Right forelimb (tissue), 1 donor: ENCODE measurements around the gene NIPAL3.
"Not testable (repeated sequence)": the region's sequence is repeated elsewhere in the genome, so short reads cannot be mapped to it uniquely, and the experiment has no call there.

ENCODE experiments used
- DNase-seq: peaks from one replicate; pipeline ENCODE4 v3.0.0-alpha.2; 2018

NIPAL3 gene

GRCh38 chr1:24493785-24494184, 78.2 kb downstream of the NIPAL3 start:
- DNase-seq: no peak

DNA sequence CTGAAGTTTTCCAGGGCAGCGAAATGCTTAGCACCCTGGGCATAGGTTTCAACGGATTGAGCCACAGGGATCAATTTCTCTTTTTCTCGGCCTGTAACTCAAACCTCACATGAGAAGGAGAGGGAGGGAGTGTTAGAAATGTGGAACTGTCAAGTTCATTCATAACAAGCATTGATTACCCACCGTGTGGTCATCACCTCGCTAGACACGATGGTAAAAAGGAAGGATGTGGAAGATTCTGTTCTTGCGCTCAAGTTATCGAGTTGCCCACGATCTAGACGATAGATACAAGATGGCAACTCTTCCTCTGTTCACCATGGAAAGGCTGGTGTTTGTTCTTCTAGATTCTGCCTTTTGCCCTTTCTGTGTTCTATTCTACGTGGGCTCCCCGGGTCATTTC, 83.0 kb downstream of the NIPAL3 start:
- DNase-seq: no peak

GRCh38 chr1:24500448-24501048, 84.9 kb downstream of the NIPAL3 start:
- DNase-seq: no peak

GRCh38 chr1:24501371-24502064, 85.9 kb downstream of the NIPAL3 start:
- DNase-seq: no peak

DNA sequence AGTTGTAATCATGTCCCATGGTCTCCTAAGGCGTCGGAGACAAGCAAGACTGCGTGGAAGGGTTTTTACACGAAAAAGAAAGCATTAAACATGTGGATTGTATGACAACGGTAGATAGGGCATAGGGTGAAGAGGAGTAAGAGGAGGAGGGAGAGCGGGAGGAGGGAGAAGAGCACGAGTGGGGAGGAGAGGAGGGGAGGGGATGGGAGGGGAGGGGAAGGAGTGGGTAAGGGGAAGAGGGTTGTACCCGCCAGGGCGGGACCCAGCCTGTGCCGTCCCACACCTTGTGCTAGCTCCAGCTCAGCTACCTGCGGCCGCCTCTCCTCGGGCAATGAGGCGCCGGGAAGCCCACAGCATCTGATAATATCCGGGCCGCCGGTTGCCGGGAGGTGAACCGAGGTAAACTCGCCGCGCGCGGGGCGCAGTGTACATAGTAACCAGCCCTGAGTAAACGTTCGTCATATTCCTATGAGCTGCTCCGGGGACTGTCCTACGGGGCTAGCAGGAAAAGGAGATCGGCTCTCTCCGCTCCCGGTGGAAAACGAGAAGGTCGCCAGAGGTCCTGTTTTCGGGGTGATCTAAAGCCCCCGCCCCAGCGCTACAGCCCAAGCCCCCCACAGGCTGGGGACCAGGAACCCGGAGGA, 86.6 kb downstream of the NIPAL3 start:
- DNase-seq: peak; percentile 74

DNA sequence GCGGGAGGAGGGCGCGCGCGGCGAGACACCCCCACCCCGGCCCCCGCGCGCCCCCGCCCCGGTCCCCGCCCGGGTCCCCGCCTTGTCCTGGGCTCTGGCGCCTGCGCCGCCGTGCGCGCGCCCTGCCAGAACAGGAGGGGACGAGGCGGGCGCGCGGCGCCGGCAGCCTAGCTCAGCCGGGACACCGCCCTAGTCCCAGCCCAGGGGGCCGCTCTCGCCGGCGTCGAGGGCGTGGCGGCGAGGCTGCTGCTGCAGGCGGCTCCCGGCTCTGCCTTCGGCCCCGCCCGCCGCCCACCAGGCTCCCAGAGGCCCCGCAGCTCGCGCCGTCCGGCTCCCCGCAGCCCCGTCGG, 87.1 kb downstream of the NIPAL3 start, which contains the start of gene RCAN3:
Gene RCAN3, plus strand, starts transcription at position 128 of the 350 bp plus-strand sequence. CDS start 11,537 bp downstream, outside the sequence.
- peak; percentile 79 for DNase-seq

- DNase-seq: no peak
These were observed 87.6 kb downstream of the NIPAL3 start for GRCh38 chr1:24503059-24503751.

- no peak for DNase-seq
These were observed 88.4 kb downstream of the NIPAL3 start for GRCh38 chr1:24503870-24504523.

GRCh38 chr1:24504560-24504959, 89.0 kb downstream of the NIPAL3 start:
- DNase-seq: no peak

GRCh38 chr1:24505816-24506215, 90.2 kb downstream of the NIPAL3 start:
- DNase-seq: no peak

GRCh38 chr1:24506691-24507381, 91.2 kb downstream of the NIPAL3 start:
- DNase-seq: no peak

DNA sequence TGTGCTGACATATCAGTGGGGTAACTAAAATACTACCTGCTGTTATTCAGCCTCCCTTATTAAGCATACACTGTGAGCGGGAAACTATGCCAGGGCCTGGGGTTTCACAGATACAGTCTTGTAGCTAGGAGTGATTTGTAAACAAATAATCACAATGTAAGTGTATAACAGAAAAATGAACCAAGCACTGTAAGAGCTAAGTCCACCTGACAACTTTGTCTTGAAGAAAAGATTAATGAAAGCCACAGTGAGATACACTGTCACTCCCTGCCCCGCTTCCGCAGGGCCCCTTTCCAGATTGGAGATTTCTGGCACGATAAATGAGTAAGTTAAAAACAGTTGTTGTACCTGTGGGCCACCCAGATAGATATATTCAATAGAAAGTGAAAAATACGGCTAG, 91.8 kb downstream of the NIPAL3 start:
- no peak for DNase-seq

- DNase-seq: no peak
These were observed 93.3 kb downstream of the NIPAL3 start for GRCh38 chr1:24508911-24509310.

GRCh38 chr1:24513706-24514105, 98.1 kb downstream of the NIPAL3 start:
- DNase-seq: no peak

DNA sequence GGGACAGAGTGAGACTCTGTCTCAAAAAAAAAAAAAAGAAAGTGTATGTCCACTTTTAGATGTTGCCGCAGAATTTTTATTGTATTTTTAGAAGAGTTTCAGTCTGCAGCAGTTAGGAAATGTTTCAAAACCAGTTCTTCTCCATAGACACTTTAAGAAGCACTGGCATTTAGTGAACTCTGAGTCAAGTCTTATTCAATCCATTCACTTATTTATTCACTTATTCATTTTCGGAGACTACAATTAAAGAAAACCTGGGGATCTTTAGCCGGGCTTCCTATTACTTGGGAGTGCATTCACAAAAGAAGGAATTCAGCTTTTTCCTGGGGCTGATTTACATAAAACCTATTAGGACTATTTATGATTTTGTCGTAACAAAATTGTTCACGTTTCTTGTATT, 99.3 kb downstream of the NIPAL3 start:
- DNase-seq: no peak

DNA sequence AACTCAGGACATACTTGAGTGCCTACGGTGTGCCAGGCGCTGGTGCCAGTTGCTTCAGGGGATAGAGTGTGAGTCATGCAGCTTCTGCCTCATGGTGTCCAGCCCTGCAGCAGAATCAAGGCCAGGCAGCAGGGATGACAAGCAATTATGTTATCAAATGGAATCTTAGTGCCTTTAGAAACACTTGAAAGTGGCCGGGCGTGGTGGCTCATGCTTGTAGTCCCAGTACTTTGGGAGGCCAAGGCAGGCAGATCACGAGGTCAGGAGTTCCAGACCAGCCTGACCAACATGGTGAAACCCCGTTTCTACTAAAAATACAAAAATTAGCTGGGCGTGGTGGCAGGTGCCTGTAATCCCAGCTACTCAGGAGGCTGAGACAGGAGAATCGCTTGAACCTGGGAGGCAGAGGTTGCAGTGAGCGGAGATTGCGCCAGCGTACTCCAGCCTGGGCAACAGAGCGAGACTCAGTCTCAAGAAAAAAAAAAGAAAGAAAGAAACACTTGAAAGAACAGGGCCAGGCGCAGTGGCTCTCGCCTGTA, 100.1 kb downstream of the NIPAL3 start:
- DNase-seq: not testable (repeated sequence)

DNA sequence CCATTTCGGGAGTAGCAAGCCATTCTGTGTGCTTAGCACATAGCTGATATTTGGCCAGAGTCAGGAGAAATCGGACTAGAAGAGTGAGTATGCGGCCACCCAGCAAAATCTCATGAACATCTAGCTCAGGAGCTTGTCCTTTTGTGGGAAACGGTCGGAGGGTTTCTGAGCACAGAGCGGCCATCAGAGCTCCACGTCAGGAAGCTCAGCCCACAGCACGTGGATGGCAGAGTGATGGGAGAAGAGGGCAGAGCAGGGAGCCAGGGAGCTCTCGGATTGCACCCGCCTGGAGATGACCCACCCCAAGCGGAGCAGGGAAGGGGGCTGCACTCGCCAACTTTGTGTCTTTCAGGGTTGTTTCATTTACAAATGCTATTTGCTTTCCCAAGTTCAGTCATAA, 100.9 kb downstream of the NIPAL3 start:
- DNase-seq: no peak

GRCh38 chr1:24517898-24518297, 102.3 kb downstream of the NIPAL3 start:
- no peak for DNase-seq

- not testable (repeated sequence) for DNase-seq
These were observed 104.7 kb downstream of the NIPAL3 start for GRCh38 chr1:24520282-24520681.
